KMS-11 (cell line): ENCODE data around the gene SLC13A3.
A peak's percentile ranks its signal among the peaks of the same experiment; 100 is the strongest.
"Not testable (repeated sequence)": the region's sequence is repeated elsewhere in the genome, so short reads cannot be mapped to it uniquely, and the experiment has no call there.

Experiments used
- H2AFZ ChIP-seq: fragments of 200-600 bp; sonication (generic); 2 replicates; pipeline ENCODE4 v1.6.1; 2016; ENCODE audit warnings: antibody characterized with exemption, mixed run types, low read depth
- H3K27ac ChIP-seq: fragments of 200-600 bp; sonication (generic); 2 replicates; pipeline ENCODE4 v1.6.1; 2016; ENCODE audit warnings: mild to moderate bottlenecking, mixed run types
- H3K27me3 ChIP-seq: fragments of 200-600 bp; sonication (generic); 2 replicates; pipeline ENCODE4 v1.6.1; 2017; ENCODE audit warnings: mild to moderate bottlenecking, low read depth, mixed run types, moderate library complexity; ENCODE audit not compliant: insufficient read depth
- H3K36me3 ChIP-seq: fragments of 200-600 bp; sonication (generic); 2 replicates; pipeline ENCODE4 v1.6.1; 2017; ENCODE audit warnings: mild to moderate bottlenecking, mixed run types; ENCODE audit not compliant: insufficient read depth
- H3K4me1 ChIP-seq: fragments of 200-600 bp; sonication (generic); 2 replicates; pipeline ENCODE4 v1.6.1; 2016; ENCODE audit warnings: mild to moderate bottlenecking, low read depth, mixed run types; ENCODE audit not compliant: poor library complexity, severe bottlenecking
- H3K4me2 ChIP-seq: fragments of 200-600 bp; sonication (generic); 2 replicates; pipeline ENCODE4 v1.7.0; 2016; ENCODE audit warnings: mild to moderate bottlenecking, mixed run types
- H3K4me3 ChIP-seq: fragments of 200-600 bp; sonication (generic); IDR thresholded peaks from 2 replicates; pipeline ENCODE4 v1.6.1; 2017; ENCODE audit warnings: low read depth, low read length, mixed read lengths; ENCODE audit not compliant: insufficient read depth
- H3K79me2 ChIP-seq: fragments of 200-600 bp; sonication (generic); 2 replicates; pipeline ENCODE4 v1.6.1; 2016; ENCODE audit warnings: low read depth, mixed run types; ENCODE audit not compliant: insufficient read depth
- H3K9ac ChIP-seq: fragments of 200-600 bp; sonication (generic); 2 replicates; pipeline ENCODE4 v1.6.1; 2016; ENCODE audit warnings: mild to moderate bottlenecking, mixed run types
- H4K20me1 ChIP-seq: fragments of 200-600 bp; sonication (generic); 2 replicates; pipeline ENCODE4 v1.6.1; 2016; ENCODE audit warnings: mild to moderate bottlenecking, mixed run types; ENCODE audit not compliant: insufficient read depth
- CTCF ChIP-seq: fragments of 200-600 bp; sonication (generic); conservative IDR thresholded peaks from 2 replicates; pipeline ENCODE4 v1.6.1; 2017; ENCODE audit warnings: low read depth, mild to moderate bottlenecking, antibody characterized with exemption, low read length, moderate library complexity, mixed read lengths

Gene SLC13A3

GRCh38 chr20:46681032-46681854 is 30.0 kb upstream of the SLC13A3 start:
- peak; percentile 96 for TF ChIP-seq CTCF
- Histone ChIP-seq H3K9ac (no peak overlapping the region), H3K79me2 (peaks cover 15% of the 10 kb centered on the region; the same call in 1 of the 2 replicates), H4K20me1 (no peaks in the 10 kb centered on the region), H3K27me3 (no peaks in the 10 kb centered on the region), H3K36me3 (no peaks in the 10 kb centered on the region; the same call in 1 of the 2 replicates), H3K4me3 (no peak overlapping the region), H3K4me1 (no peaks in the 10 kb centered on the region), H2AFZ (no peak overlapping the region), H3K4me2 (no peak overlapping the region), H3K27ac (no peak overlapping the region)

GRCh38 chr20:46680684-46681031 is 29.4 kb upstream of the SLC13A3 start:
- Histone ChIP-seq H3K27me3 (no peaks in the 10 kb centered on the region), H3K9ac (no peak overlapping the region), H4K20me1 (no peaks in the 10 kb centered on the region), H3K36me3 (no peaks in the 10 kb centered on the region; the same call in 1 of the 2 replicates), H3K79me2 (peaks cover 9% of the 10 kb centered on the region; the same call in 1 of the 2 replicates), H2AFZ (no peak overlapping the region), H3K27ac (no peak overlapping the region), H3K4me2 (no peak overlapping the region), H3K4me1 (no peaks in the 10 kb centered on the region), H3K4me3 (no peak overlapping the region)
- TF ChIP-seq CTCF, result no peak

- H3K27me3 ChIP-seq, result no peaks in the 10 kb centered on the region
- no peak overlapping the region for H3K4me2 ChIP-seq
- no peaks in the 10 kb centered on the region for H3K4me1 ChIP-seq
- H3K27ac ChIP-seq, result no peak overlapping the region
- no peaks in the 10 kb centered on the region for H4K20me1 ChIP-seq
- H3K79me2 ChIP-seq, result no peaks in the 10 kb centered on the region
- H3K9ac ChIP-seq, result no peak overlapping the region
- no peak for TF ChIP-seq CTCF
- no peaks in the 10 kb centered on the region for H3K36me3 ChIP-seq
- H3K4me3 ChIP-seq, result no peak overlapping the region
- no peak overlapping the region for H2AFZ ChIP-seq
Observed at GRCh38 chr20:46678516-46678915, 27.3 kb upstream of the SLC13A3 start.

GRCh38 chr20:46677608-46678007 is 26.3 kb upstream of the SLC13A3 start:
- H3K27ac ChIP-seq, result no peak overlapping the region
- H3K4me3 ChIP-seq, result no peak overlapping the region
- no peaks in the 10 kb centered on the region for H3K27me3 ChIP-seq
- H3K79me2 ChIP-seq, result no peaks in the 10 kb centered on the region
- no peaks in the 10 kb centered on the region for H3K36me3 ChIP-seq
- TF ChIP-seq CTCF, result no peak
- no peak overlapping the region for H3K9ac ChIP-seq
- H4K20me1 ChIP-seq, result no peaks in the 10 kb centered on the region
- no peak overlapping the region for H2AFZ ChIP-seq
- no peak overlapping the region for H3K4me2 ChIP-seq
- H3K4me1 ChIP-seq, result no peaks in the 10 kb centered on the region

- H3K4me1 ChIP-seq, H2AFZ ChIP-seq, H3K9ac ChIP-seq, H3K4me2 ChIP-seq, H3K27me3 ChIP-seq, H3K27ac ChIP-seq, H3K4me3 ChIP-seq, H3K79me2 ChIP-seq, H3K36me3 ChIP-seq, H4K20me1 ChIP-seq: not testable (repeated sequence)
Observed at GRCh38 chr20:46676649-46677316, 25.5 kb upstream of the SLC13A3 start.
